K562 (cell line): ENCODE measurements around the gene NUDT1. TPM values are rescaled to one million over a fixed set of nuclear protein-coding genes. Genes with fewer than 3 reads are reported as not detected.

Experiments used
- ATAC-seq: fragments of 200-7000 bp; cut with Tn5 transposase; 3 replicates; pipeline ENCODE4 v1.9.1; 2020; ENCODE audit warnings: moderate library complexity
- BruUV-seq: library from RNA; stranded (reverse); fragments of 400-500 nt; replicated peaks from 2 replicates; lab custom pipeline; 2021; lab: Mats Ljungman, UMichigan
- CTCF ChIA-PET: fragments of 300-600 bp; formaldehyde crosslinking; extraction: SDS; loops from one replicate; lab custom pipeline; 2021; ENCODE audit warnings: low intra/inter-chr PET ratio; lab: Yijun Ruan, JAX
- POLR2A ChIA-PET: fragments of 300-600, 350-650 bp; sonication (Branson Sonifier 250); formaldehyde crosslinking; extraction: SDS; loops from one replicate; lab custom pipeline; 2021; ENCODE audit warnings: antibody characterized with exemption, inconsistent platforms; lab: Yijun Ruan, JAX
- DNase-seq, 4 experiments: peaks; one replicate each; pipeline versions ENCODE4 v3.0.0 to v3.0.0-alpha.2; 2011 to 2018; ENCODE audit warnings: low spot score in 3 of 4, mixed read lengths in 3 of 4; ENCODE audit errors: extremely low read depth in 1 of 4
- FAIRE-seq: peaks from 2 replicates; lab custom pipeline; 2011; peaks lifted over from hg19 to GRCh38; lab: Jason Lieb, UNC
- H2AFZ ChIP-seq: 2 replicates; pipeline ENCODE4 v1.6.0; 2011; ENCODE audit warnings: low read depth, low read length, control low read depth, inconsistent platforms
- H3K27ac ChIP-seq: fragments of 200-600 bp; 3 replicates; pipeline ENCODE4 v1.8.0; 2011; ENCODE audit warnings: low read depth, mild to moderate bottlenecking, control low read depth, inconsistent platforms, low read length, moderate library complexity, mixed read lengths; ENCODE audit errors: extremely low read depth
- H3K27me3 ChIP-seq, 2 experiments: fragments of 300-600 bp in 1 of 2; 2 replicates in 1 of 2; 3 replicates in 1 of 2; pipeline versions ENCODE4 v1.6.0 to v1.8.0; 2011; ENCODE audit warnings: inconsistent platforms in 2 of 2, low read length in 2 of 2, mild to moderate bottlenecking in 1 of 2, mixed read lengths in 1 of 2, moderate library complexity in 1 of 2; ENCODE audit not compliant: control insufficient read depth in 2 of 2, insufficient read depth in 2 of 2
- H3K36me3 ChIP-seq: fragments of 300-600 bp; 3 replicates; pipeline ENCODE4 v1.8.0; 2011; ENCODE audit warnings: mild to moderate bottlenecking, low read length, inconsistent platforms; ENCODE audit not compliant: control insufficient read depth, insufficient read depth
- H3K4me1 ChIP-seq, 2 experiments: fragments of 200-600 bp in 1 of 2; replicated peaks in 1 of 2; 2 replicates in 1 of 2; 3 replicates in 1 of 2; pipeline versions ENCODE4 v1.5.1 to v1.8.0; 2011; ENCODE audit warnings: inconsistent platforms in 2 of 2, low read length in 2 of 2, mild to moderate bottlenecking in 1 of 2, mixed read lengths in 1 of 2, moderate library complexity in 1 of 2; ENCODE audit not compliant: control insufficient read depth in 2 of 2, insufficient read depth in 2 of 2
- H3K4me2 ChIP-seq: 2 replicates; pipeline ENCODE4 v1.6.1; 2011; ENCODE audit warnings: low read length, control low read depth, inconsistent platforms, mixed read lengths; ENCODE audit not compliant: insufficient read depth
- H3K4me3 ChIP-seq: fragments of 200-600 bp; sonication (generic), shearing (Covaris generic); 2 replicates; pipeline ENCODE4 v1.5.1; 2016; ENCODE audit warnings: control low read depth, inconsistent platforms
- H3K79me2 ChIP-seq: fragments of 200-600 bp; 3 replicates; pipeline ENCODE4 v1.8.0; 2011; ENCODE audit warnings: low read length, inconsistent platforms; ENCODE audit not compliant: control insufficient read depth, insufficient read depth
- H3K9ac ChIP-seq, 2 experiments: 2 replicates each; pipeline versions ENCODE4 v1.6.0 to v1.6.1; 2011; ENCODE audit warnings: low read depth in 2 of 2, low read length in 2 of 2, control low read depth in 1 of 2, inconsistent platforms in 1 of 2, mild to moderate bottlenecking in 1 of 2, mixed read lengths in 1 of 2; ENCODE audit not compliant: insufficient read depth in 1 of 2
- H3K9me1 ChIP-seq: one replicate; pipeline ENCODE4 v1.6.0; 2011; ENCODE audit warnings: inconsistent platforms, mild to moderate bottlenecking, low read length, moderate library complexity; ENCODE audit not compliant: control insufficient read depth, insufficient read depth
- H3K9me3 ChIP-seq: replicated peaks from 2 replicates; pipeline ENCODE4 v1.5.1; 2011; ENCODE audit warnings: low read depth, low read length, inconsistent platforms; ENCODE audit not compliant: control insufficient read depth, insufficient read depth
- H4K20me1 ChIP-seq: replicated peaks from 2 replicates; pipeline ENCODE4 v1.6.1; 2011; ENCODE audit warnings: low read length, inconsistent platforms, mixed read lengths; ENCODE audit not compliant: control insufficient read depth, insufficient read depth
- NCOA6 ChIP-seq: fragments of 450-650 bp; IDR thresholded peaks from 2 replicates; pipeline ENCODE4 v1.6.1; 2017; ENCODE audit warnings: mild to moderate bottlenecking
- NEUROD1 ChIP-seq: fragments of 150-350 bp; IDR thresholded peaks from 2 replicates; pipeline ENCODE4 v1.6.1; 2014; ENCODE audit warnings: borderline replicate concordance, low read length, low read depth; ENCODE audit not compliant: partially characterized antibody
- POLR2G ChIP-seq: fragments of 200-400 bp; formaldehyde crosslinking; IDR thresholded peaks from 2 replicates; pipeline ENCODE4 v1.6.1; 2017; ENCODE audit warnings: low read depth, mild to moderate bottlenecking, antibody characterized with exemption, low read length, moderate library complexity
- RBM22 ChIP-seq: fragments of 200-400 bp; formaldehyde crosslinking; IDR thresholded peaks from 2 replicates; pipeline ENCODE4 v1.6.1; 2018; ENCODE audit warnings: low read length, low read depth; ENCODE audit not compliant: poor library complexity, severe bottlenecking
- TAL1 ChIP-seq: fragments of 450-650 bp; IDR thresholded peaks from 2 replicates; pipeline ENCODE4 v1.6.1; 2016; ENCODE audit warnings: mild to moderate bottlenecking
- TEAD4 ChIP-seq, 2 experiments: sonication (generic) in 1 of 2; formaldehyde crosslinking in 1 of 2; IDR thresholded peaks; 2 replicates each; pipeline versions ENCODE4 v1.6.1 to v1.8.0; 2012 to 2022; ENCODE audit warnings: borderline replicate concordance in 1 of 2, inconsistent platforms in 1 of 2, low read length in 1 of 2, mild to moderate bottlenecking in 1 of 2, missing genetic modification reagents in 1 of 2
- VEZF1 ChIP-seq: fragments of 200-800 bp; sonication (Bioruptor generic); IDR thresholded peaks from 2 replicates; pipeline ENCODE4 v1.6.1; 2017; ENCODE audit warnings: missing genetic modification characterization, missing compliant biosample characterization
- WGBS: fragments of 100-300 bp; shearing (Covaris generic); methylation state at CpG from one replicate; pipeline ENCODE4 v1.1.6; 2016; ENCODE audit warnings: low coverage, mixed read lengths; ENCODE audit not compliant: insufficient coverage; ENCODE audit errors: missing lambda C conversion rate; 5-methylcytosine and 5-hydroxymethylcytosine counted together
- in situ Hi-C: fragments of 300-500 bp; cut with MboI; formaldehyde crosslinking; loops from 4 replicates; pipeline ENCODE4 v1.15.0; 2018; ENCODE audit warnings: inconsistent platforms, mixed read lengths
- intact Hi-C: fragments of 100-400 bp; cut with micrococcal nuclease; formaldehyde crosslinking; loops from 2 replicates; pipeline ENCODE4 v1.14.2; 2022
- polyA plus RNA-seq, 8 experiments: library from polyadenylated mRNA; depleted of rRNA in 4 of 8; stranded (reverse) in 5 of 8; unstranded in 3 of 8; fragments of >200 nt; fragmentation: Nextera tagmentation in 2 of 8; fragmentation: Illumina TruSeq in 1 of 8; extraction: Ambion mirVana in 2 of 8; extraction: Trizol in 1 of 8; gene quantifications; 2 replicates each; pipeline versions ENCODE4 v1.2.1 to v1.2.3, GENCODE V29; 2011 to 2014; ENCODE audit warnings: inconsistent platforms in 1 of 8, missing spikeins in 1 of 8
- total RNA-seq, 7 experiments: library from RNA; depleted of rRNA in 6 of 7; stranded (reverse); fragments of >200 nt in 6 of 7; fragmentation: Illumina TruSeq in 2 of 7; extraction: Trizol in 2 of 7; gene quantifications; 2 replicates each; pipeline versions ENCODE4 v1.2.1 to v1.2.3, GENCODE V29; 2011 to 2021; ENCODE audit warnings: low replicate concordance in 1 of 7
- TF ChIP-seq, protein P1 (sequence below): sonication (generic); formaldehyde crosslinking; IDR thresholded peaks from 2 replicates; pipeline ENCODE4 v1.8.0; 2022; ENCODE audit warnings: mild to moderate bottlenecking, missing genetic modification reagents, borderline replicate concordance

NUDT1 gene
- total and polyA plus RNA-seq, 9 of the 15 experiments (the other 6 are each of a cell fraction or from before 2014, with no cell fraction given), result 5.3 to 73.3 (median 29.6) TPM

- no peak for FAIRE-seq
- no peaks in the 10 kb centered on the region for H3K79me2 ChIP-seq
- peak in 1 of 4 experiments; percentile 24 for DNase-seq
- peaks cover 51% of the 10 kb centered on the region; the same call in 2 of the 3 replicates for H3K36me3 ChIP-seq
- POLR2A ChIA-PET, result interaction anchor here (0.6 to 1.7 kb wide), 2 partner anchors 10 to 19 kb away, joined by 3 to 5 read pairs; partner anchors contain the start of genes MRM2 and NUDT1
- CTCF ChIA-PET, result no interaction called here
- intact Hi-C loops (no loop called here), in situ Hi-C loops (loop anchor here (5.0 kb wide), 1 partner anchor 805 kb away; no protein-coding TSS in a partner anchor)
- H3K4me2 ChIP-seq, result no peak overlapping the region
- no peaks in the 10 kb centered on the region for H3K27me3 ChIP-seq
- no peak overlapping the region for H3K4me3 ChIP-seq
- peaks cover 2% of the 10 kb centered on the region for H3K9me1 ChIP-seq
- peak; percentile 66 for TF ChIP-seq POLR2G
- TF ChIP-seq, protein P1, sequence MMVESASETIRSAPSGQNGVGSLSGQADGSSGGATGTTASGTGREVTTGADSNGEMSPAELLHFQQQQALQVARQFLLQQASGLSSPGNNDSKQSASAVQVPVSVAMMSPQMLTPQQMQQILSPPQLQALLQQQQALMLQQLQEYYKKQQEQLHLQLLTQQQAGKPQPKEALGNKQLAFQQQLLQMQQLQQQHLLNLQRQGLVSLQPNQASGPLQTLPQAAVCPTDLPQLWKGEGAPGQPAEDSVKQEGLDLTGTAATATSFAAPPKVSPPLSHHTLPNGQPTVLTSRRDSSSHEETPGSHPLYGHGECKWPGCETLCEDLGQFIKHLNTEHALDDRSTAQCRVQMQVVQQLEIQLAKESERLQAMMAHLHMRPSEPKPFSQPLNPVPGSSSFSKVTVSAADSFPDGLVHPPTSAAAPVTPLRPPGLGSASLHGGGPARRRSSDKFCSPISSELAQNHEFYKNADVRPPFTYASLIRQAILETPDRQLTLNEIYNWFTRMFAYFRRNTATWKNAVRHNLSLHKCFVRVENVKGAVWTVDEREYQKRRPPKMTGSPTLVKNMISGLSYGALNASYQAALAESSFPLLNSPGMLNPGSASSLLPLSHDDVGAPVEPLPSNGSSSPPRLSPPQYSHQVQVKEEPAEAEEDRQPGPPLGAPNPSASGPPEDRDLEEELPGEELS (CRISPR knock-in tag), result no peak
- TF ChIP-seq RBM22, result peak; percentile 62
- TF ChIP-seq NCOA6, result no peak
- 0 out of 2 replicates have a peak, but pooled peaks have one; percentile 26 for TF ChIP-seq VEZF1 (CRISPR knock-in tag)
- TF ChIP-seq TEAD4 (IDR thresholded peaks at IDR 0.05; ENCODE audit: low read length), result no peak
- TF ChIP-seq TEAD4 (CRISPR knock-in tag; IDR thresholded peaks at IDR 0.05; ENCODE audit: borderline replicate concordance), result no peak
- no peak for TF ChIP-seq NEUROD1
- no peak for TF ChIP-seq TAL1
- H3K4me1 ChIP-seq, result peaks cover 9 to 35% of the 10 kb centered on the region in 2 experiments; a peak in 3 of 5 replicates
- no peak for ATAC-seq
- 98% methylated on average over 18 of the region's 24 CpGs for WGBS
- H4K20me1 ChIP-seq, result no peaks in the 10 kb centered on the region
- H3K9ac ChIP-seq, result no peak overlapping the region
- no peak overlapping the region for H2AFZ ChIP-seq
- H3K9me3 ChIP-seq, result no peaks in the 10 kb centered on the region
- H3K27ac ChIP-seq, result no peak overlapping the region
- no TSS peak for BruUV-seq
Observed at GRCh38 chr7:2251841-2252771, 10.1 kb downstream of the NUDT1 start.
